Kidney glomerular epithelial cell (primary cell): ENCODE measurements around the gene PPFIBP1.
"Not testable (repeated sequence)": the region's sequence is repeated elsewhere in the genome, so short reads cannot be mapped to it uniquely, and the experiment has no call there.

Source experiments
- DNase-seq: peaks from one replicate; lab custom pipeline; 2025; lab: John Stamatoyannopoulos, UW

The PPFIBP1 gene

DNA sequence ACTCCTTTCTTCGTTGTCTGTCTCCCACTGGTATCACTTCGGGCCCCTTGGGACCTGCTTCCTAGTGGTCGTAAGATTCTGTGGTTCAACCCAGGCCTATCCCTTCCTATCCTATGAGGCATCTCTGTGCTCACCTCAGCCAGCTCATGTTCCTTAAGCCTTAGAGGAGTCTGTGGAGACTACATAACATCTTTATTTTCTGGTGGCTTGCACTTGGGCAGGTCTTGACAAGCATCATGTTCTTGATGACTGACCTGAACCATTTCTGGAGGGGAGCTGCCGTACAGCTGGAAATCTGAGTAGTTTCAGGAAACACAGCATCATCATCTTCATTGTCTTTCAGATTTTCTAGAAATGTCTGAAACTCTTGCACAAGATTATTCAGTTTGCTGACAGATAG, 69.3 kb downstream of the PPFIBP1 start:
- DNase-seq: no peak

GRCh38 chr12:27595231-27595642, 71.2 kb downstream of the PPFIBP1 start:
- peak; percentile 40 for DNase-seq

DNA sequence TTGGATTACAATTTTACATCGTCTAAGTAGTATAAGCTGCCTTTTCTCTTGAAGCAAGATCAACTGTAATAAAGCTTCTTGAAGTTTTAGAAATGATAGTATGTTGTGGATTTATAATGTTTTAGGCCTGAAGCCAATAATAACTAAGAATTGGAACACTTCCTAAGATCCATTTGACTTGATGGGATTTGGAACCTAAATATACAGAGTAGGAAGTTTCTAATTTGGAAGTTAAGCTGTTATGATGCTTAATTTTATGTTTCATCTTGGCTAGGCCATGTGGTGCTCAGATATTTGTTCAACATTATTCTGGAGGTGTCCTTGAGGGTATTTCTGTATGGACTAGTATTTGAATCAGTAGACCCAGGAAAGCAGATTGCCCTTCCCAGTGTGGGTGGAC, 74.9 kb downstream of the PPFIBP1 start:
- not testable (repeated sequence) for DNase-seq

GRCh38 chr12:27601056-27601828, 77.2 kb downstream of the PPFIBP1 start:
- DNase-seq: not testable (repeated sequence)

DNA sequence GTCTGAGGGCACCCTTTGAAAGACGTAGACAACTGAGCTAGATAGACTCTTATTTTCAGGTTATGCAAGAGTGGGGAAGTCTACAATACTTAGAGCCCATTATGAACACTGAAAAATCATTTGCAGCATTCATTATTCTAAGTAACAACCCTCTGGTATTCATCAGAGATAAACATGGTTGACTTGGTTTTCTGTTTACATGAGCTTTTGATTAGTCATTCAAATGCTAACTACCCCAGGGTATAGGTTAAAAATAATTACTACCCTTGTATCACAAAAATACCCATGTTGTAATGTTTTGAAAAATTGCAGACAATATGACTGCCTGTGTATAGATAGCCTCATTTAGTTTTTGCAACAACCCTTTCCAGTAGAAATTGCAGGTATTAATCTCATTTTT, 78.5 kb downstream of the PPFIBP1 start:
- no peak for DNase-seq

DNA sequence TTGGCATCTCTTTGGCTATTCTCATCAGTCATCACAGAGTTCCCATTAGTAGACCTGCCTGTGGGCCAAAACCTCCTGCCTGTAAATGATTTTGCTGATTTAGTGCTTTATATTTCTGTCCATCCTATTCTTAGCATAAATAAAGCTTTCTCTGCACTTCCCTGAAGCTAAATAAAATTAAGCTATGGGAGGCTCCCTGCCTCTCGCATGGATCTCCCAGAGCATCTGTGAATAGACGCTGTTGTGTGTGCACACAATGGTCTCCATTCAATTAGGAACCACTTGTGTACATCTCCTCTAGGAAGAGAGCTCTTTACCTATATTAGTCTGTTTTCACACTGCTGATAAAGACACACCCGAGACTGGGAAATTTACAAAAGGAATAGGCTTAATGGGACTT, 80.4 kb downstream of the PPFIBP1 start:
- DNase-seq: no peak

- DNase-seq: no peak
These were observed 83.0 kb downstream of the PPFIBP1 start for GRCh38 chr12:27606986-27607385.

DNA sequence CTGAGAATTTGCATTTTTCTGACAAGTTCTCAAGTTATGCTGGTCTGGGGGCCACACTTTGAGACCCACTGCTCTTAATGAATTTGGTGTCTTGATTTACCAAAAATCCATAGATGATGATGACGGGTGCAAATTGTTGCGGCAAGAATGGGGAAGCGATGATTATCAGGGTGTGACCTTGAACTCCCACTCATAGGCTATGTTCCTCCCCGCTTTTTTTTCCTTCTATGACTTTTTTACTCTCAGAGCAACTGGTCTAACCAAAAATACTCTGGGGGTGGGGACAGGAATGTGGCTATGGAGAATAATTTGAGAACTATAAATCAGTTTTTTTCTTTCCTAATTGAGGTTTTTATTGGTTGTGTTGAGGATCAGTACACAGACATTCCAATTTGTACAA, 83.6 kb downstream of the PPFIBP1 start:
- no peak for DNase-seq

DNA sequence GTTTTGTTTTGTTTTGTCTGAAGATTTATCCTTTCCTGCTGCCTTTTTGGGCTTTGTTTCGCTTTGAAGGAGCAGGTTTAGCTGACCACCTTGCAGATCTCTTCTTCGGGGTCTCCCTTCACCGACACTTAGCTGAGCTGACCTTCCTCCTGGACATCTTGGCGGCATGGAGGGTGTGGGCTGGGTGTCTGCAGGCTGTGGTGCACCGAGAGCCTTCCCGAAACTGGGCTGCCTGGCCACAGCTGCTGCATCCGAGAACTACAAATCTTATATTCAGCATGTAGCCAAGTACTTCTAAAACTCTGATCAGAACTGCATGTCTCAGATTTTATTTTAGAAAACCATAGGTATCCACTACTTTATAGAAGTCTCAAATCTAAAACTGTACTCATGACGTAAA, 84.9 kb downstream of the PPFIBP1 start:
- no peak for DNase-seq

- DNase-seq: no peak
These were observed 86.4 kb downstream of the PPFIBP1 start for GRCh38 chr12:27610374-27610773.

- no peak for DNase-seq
These were observed 90.4 kb downstream of the PPFIBP1 start for GRCh38 chr12:27614386-27614785.

- peak; percentile 22 for DNase-seq
These were observed 90.9 kb downstream of the PPFIBP1 start for GRCh38 chr12:27614866-27615265.

GRCh38 chr12:27615331-27615891, 91.4 kb downstream of the PPFIBP1 start:
- no peak for DNase-seq

DNA sequence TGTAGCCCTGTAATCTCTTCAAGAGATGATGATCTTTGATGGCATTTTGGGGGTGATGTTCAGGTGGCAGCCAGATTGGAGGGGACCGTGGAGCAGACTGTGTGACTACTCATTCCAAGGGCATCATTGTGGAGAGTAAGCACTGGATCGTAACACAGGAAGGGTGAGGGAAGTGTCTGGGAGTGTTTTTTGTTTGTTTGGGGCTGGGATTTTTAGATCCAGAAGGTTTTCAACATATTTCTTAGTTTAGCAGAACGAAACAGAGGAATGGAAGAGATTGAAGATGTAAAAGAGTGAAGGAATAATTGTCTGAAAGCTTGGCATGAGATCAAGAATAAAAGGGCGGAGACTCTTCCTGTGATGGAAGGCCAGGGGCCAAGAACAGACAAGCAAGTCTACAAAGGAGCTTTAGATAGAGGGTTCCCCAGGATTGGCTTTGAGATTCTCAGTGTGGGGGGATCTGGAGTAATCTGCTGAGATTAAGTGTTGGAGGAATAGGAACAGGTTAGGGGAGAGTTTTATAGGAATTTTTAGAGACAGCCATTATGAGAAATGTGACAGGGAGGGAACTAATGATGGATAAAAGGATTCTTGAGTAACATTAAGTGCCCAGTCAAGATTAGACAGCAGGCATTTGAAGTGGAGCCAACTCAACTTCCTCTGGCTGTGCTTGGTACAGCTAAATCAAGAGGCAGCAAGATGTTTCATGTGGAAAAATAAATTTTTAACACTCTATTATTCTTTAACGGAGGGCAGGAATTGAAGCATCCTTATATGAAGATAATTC, 92.5 kb downstream of the PPFIBP1 start:
- DNase-seq: no peak

DNA sequence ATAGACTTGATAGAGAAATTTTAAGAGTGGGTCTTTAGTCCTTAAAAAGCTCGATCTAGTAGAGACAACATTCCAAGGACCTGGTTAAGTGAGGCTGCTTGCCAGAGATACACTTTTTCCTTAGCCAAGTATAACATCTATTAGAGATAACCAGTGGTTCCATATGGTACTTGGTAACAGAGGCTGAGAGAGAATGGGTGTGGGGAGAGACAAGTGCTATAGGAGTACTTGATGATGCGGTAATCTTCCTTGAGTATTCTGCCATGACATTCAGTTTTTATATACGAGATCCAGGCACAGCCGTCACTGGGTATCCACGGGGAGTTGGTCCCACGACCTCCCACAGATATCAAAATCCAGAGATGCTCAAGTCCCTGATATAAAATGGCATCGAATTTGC, 94.8 kb downstream of the PPFIBP1 start:
- DNase-seq: no peak

GRCh38 chr12:27619308-27619707, 95.3 kb downstream of the PPFIBP1 start:
- DNase-seq: peak; percentile 89

DNA sequence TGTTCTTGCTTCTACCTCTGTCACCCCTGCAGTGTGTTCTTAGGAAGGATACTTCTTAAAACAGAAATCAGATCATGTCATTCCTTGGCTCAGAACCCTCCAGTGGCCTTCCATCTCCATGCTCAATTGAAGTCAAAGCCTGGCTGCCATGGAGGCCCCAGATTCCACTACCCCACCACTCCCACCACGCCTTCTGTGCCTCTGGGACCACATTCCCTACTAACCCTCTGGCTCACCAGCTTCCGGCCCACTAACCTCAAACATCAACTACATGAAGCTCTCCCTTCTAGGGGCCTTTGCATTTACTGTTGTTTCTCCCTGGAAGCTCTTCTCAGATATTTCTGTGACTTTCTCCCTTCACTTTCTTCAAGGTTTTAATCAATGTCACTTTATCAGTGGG, 96.1 kb downstream of the PPFIBP1 start:
- DNase-seq: no peak

DNA sequence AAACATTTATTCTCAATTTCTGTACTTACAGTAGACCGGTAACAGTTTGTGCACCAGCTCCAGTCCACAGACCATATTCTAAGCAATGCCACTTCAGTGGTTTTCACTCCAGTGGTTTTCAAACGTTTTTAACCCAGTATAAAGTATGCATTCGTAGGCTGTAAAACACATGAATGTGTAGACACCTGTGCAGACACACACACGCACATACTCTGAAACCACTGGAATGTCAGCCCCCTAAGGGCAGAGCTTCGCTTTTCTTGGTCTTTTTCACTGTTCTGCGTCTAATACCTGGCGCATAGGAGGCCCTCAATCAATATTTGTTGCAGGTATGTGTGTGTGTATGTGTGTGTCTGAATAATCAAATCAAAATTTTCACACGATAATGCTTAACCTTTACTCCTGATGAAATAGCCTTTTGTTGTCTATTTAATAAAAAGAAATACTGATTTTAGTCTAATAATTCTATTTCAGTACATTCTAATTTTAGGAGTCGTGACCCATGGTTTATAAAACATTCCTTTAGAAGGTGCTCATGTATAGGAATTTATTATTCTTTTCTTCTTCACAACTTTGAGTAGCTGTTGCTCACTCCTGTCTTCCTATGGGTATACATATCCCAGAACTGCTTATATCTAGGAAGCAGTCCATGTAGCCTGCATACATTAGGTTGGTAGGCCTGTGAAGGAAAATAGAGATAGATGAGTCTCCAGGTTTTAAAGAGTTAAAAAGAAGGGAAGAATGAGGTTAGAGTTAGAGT, 98.6 kb downstream of the PPFIBP1 start:
- no peak for DNase-seq

DNA sequence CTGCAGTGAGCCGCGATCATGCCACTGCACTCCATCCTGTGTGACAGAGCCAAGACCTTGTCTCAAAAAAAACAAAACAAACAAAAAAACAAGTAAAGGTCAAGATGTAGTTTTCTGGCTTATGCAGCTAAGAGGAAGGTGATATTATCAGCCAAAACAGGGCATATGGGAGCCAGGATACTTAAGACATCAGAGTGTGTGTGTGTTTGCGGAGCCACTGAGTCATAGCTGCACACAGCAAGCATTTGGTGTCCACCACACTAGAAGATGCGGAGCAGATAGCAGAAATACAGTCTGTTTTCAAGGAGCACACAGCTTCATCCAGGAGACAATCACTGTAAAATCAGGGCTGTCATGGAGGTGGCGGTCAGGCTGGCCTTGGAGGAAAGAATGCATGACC, 99.6 kb downstream of the PPFIBP1 start:
- DNase-seq: no peak

GRCh38 chr12:27624586-27624985, 100.6 kb downstream of the PPFIBP1 start:
- no peak for DNase-seq

DNA sequence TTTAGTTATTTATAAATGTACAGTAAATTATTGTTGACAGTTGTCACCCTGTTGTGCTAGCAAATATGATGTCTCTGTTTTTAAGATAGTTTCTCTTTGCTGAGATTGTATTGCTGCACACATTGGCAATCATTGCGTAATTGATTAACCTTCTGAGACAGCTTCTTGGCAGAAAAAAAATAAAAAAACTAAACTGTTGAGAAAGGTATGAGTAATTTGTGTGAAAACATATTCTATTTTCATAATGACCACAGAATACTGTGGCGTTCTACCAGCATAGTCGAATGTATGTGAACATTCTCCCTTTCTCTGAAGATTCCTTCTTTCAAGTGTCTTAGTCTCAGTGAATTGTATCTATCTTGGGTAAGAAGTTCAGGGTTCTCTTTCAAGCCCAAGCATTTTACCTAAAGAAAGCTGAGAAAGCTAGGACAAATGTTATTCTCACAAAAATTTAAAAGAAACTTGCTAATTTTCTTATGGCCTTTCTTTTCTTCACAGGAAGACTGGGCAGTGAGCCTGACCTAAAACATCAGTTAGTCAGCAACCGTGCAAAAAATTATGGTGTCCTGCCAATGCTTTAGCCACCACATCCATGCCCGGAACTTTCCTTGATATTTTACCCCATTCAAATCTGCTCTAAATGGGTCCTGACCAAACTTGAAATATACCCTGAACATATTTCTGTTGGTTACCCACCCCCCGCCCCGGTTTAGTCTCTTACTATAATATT, 103.3 kb downstream of the PPFIBP1 start:
- DNase-seq: peak; percentile 41
